Measurements from ENCODE around the gene TASL.
"Not testable (repeated sequence)": the region's sequence is repeated elsewhere in the genome, so short reads cannot be mapped to it uniquely, and the experiment has no call there.

TASL gene

GRCh38 chrX:30577362-30577991 is at the start of gene TASL:
Gene TASL (minus strand): TSS chrX:30577766. CDS start chrX:30560355, 17,411 bp downstream.
- no peak for FAIRE-seq

- no peak for FAIRE-seq
Measured at GRCh38 chrX:30626402-30626801, 48.8 kb upstream of the TASL start.

GRCh38 chrX:30622361-30622760 is 44.8 kb upstream of the TASL start:
- FAIRE-seq: no peak

GRCh38 chrX:30620980-30621618 is 43.5 kb upstream of the TASL start:
- FAIRE-seq: no peak

- FAIRE-seq: no peak
Measured at GRCh38 chrX:30620125-30620524, 42.6 kb upstream of the TASL start.

GRCh38 chrX:30618160-30618765 is 40.7 kb upstream of the TASL start:
- no peak for FAIRE-seq

- no peak for FAIRE-seq
Measured at GRCh38 chrX:30615229-30615628, 37.7 kb upstream of the TASL start.

GRCh38 chrX:30613721-30614120 is 36.2 kb upstream of the TASL start:
- no peak for FAIRE-seq

- FAIRE-seq: no peak
Measured at GRCh38 chrX:30612250-30612655, 34.7 kb upstream of the TASL start.

GRCh38 chrX:30610026-30610425 is 32.5 kb upstream of the TASL start:
- no peak for FAIRE-seq

- FAIRE-seq: no peak
Measured at GRCh38 chrX:30607155-30607554, 29.6 kb upstream of the TASL start.

GRCh38 chrX:30600269-30601176 is 23.0 kb upstream of the TASL start:
- FAIRE-seq: not testable (repeated sequence)

- no peak for FAIRE-seq
Measured at GRCh38 chrX:30597216-30598012, 19.8 kb upstream of the TASL start.

GRCh38 chrX:30593440-30594200 is 16.1 kb upstream of the TASL start:
- no peak for FAIRE-seq

- no peak for FAIRE-seq
Measured at GRCh38 chrX:30592831-30593230, 15.3 kb upstream of the TASL start.

- FAIRE-seq: no peak
Measured at GRCh38 chrX:30590368-30590767, 12.8 kb upstream of the TASL start.

- FAIRE-seq: no peak
Measured at GRCh38 chrX:30589146-30589888, 11.8 kb upstream of the TASL start.

GRCh38 chrX:30586516-30586915 is 8.9 kb upstream of the TASL start:
- FAIRE-seq: no peak

GRCh38 chrX:30582664-30583063 is 5.1 kb upstream of the TASL start:
- no peak for FAIRE-seq

GRCh38 chrX:30580641-30581040 is 3.1 kb upstream of the TASL start:
- no peak for FAIRE-seq

GRCh38 chrX:30576881-30577280 is 685 bp downstream of the TASL start:
- no peak for FAIRE-seq
